IgD-negative memory B cell (primary cell): ENCODE measurements around the gene ADARB2. TPM values are rescaled to one million over a fixed set of nuclear protein-coding genes. Genes with fewer than 3 reads are reported as not detected.

Experiments used
- H3K27ac Mint-ChIP-seq, 3 donors: one replicate each; pipeline ENCODE4 v1.8.0; 2020 to 2022; ENCODE audit warnings: mild to moderate bottlenecking in 3 of 3, mixed read lengths in 3 of 3, moderate library complexity in 1 of 3
- H3K27me3 Mint-ChIP-seq: one replicate; pipeline ENCODE4 v1.8.0; 2021; ENCODE audit warnings: mixed read lengths
- H3K36me3 Mint-ChIP-seq: one replicate; pipeline ENCODE4 v1.8.0; 2020; ENCODE audit warnings: mild to moderate bottlenecking, mixed read lengths
- H3K4me1 Mint-ChIP-seq, 3 donors: one replicate each; pipeline ENCODE4 v1.8.0; 2020 to 2022; ENCODE audit warnings: mixed read lengths in 3 of 3, mild to moderate bottlenecking in 1 of 3
- H3K4me3 Mint-ChIP-seq, 4 donors: one replicate each; pipeline ENCODE4 v1.8.0; 2020 to 2022; ENCODE audit warnings: mild to moderate bottlenecking in 4 of 4, mixed read lengths in 4 of 4, moderate library complexity in 3 of 4
- H3K9me3 Mint-ChIP-seq, 3 donors: one replicate each; pipeline ENCODE4 v1.8.0; 2020 to 2021; ENCODE audit warnings: mixed read lengths in 3 of 3, mild to moderate bottlenecking in 1 of 3
- polyA plus RNA-seq: library from polyadenylated mRNA; unstranded; fragments of 300-500 nt; fragmentation: Illumina TruSeq; gene quantifications from one replicate; pipeline ENCODE4 v1.2.3, GENCODE V29; 2021

Gene ADARB2
- polyA plus RNA-seq, 1 donor from 2014 or later = not detected

- peaks cover 4% of the 10 kb centered on the region for H3K27me3 Mint-ChIP-seq
- no peak overlapping the region for H3K27ac Mint-ChIP-seq
- no peaks in the 10 kb centered on the region for H3K36me3 Mint-ChIP-seq
- H3K4me1 Mint-ChIP-seq = no peaks in the 10 kb centered on the region
- H3K9me3 Mint-ChIP-seq = no peaks in the 10 kb centered on the region
- no peak overlapping the region for H3K4me3 Mint-ChIP-seq
These were observed 536.2 kb downstream of the ADARB2 start for GRCh38 chr10:1200866-1201807.

GRCh38 chr10:1199897-1200721, 537.2 kb downstream of the ADARB2 start:
- H3K4me3 Mint-ChIP-seq = no peak overlapping the region
- peaks cover 4% of the 10 kb centered on the region for H3K27me3 Mint-ChIP-seq
- H3K36me3 Mint-ChIP-seq = no peaks in the 10 kb centered on the region
- no peaks in the 10 kb centered on the region for H3K4me1 Mint-ChIP-seq
- no peak overlapping the region for H3K27ac Mint-ChIP-seq
- H3K9me3 Mint-ChIP-seq = no peaks in the 10 kb centered on the region

- Mint-ChIP-seq H3K4me1 (no peaks in the 10 kb centered on the region), H3K9me3 (peaks cover 0 to 2% (median 0%) of the 10 kb centered on the region in 3 donors), H3K4me3 (no peak overlapping the region), H3K27ac (no peak overlapping the region), H3K27me3 (peaks cover 4% of the 10 kb centered on the region), H3K36me3 (no peaks in the 10 kb centered on the region)
These were observed 538.0 kb downstream of the ADARB2 start for GRCh38 chr10:1199345-1199673.

- Mint-ChIP-seq H3K36me3 (no peaks in the 10 kb centered on the region), H3K27ac (no peak overlapping the region), H3K4me3 (no peak overlapping the region), H3K4me1 (no peaks in the 10 kb centered on the region), H3K27me3 (peaks cover 4% of the 10 kb centered on the region), H3K9me3 (peaks cover 0 to 2% (median 0%) of the 10 kb centered on the region in 3 donors)
These were observed 538.6 kb downstream of the ADARB2 start for GRCh38 chr10:1198453-1199344.

GRCh38 chr10:1197384-1197783, 539.9 kb downstream of the ADARB2 start:
- H3K4me1 Mint-ChIP-seq = no peaks in the 10 kb centered on the region
- peaks cover 0 to 2% (median 0%) of the 10 kb centered on the region in 3 donors for H3K9me3 Mint-ChIP-seq
- H3K4me3 Mint-ChIP-seq = no peak overlapping the region
- no peak overlapping the region for H3K27ac Mint-ChIP-seq
- H3K27me3 Mint-ChIP-seq = peaks cover 4% of the 10 kb centered on the region
- H3K36me3 Mint-ChIP-seq = no peaks in the 10 kb centered on the region

- no peak overlapping the region for H3K4me3 Mint-ChIP-seq
- H3K27me3 Mint-ChIP-seq = peaks cover 4% of the 10 kb centered on the region
- peaks cover 0 to 2% (median 0%) of the 10 kb centered on the region in 3 donors for H3K9me3 Mint-ChIP-seq
- no peak overlapping the region for H3K27ac Mint-ChIP-seq
- no peaks in the 10 kb centered on the region for H3K36me3 Mint-ChIP-seq
- no peaks in the 10 kb centered on the region for H3K4me1 Mint-ChIP-seq
These were observed 540.7 kb downstream of the ADARB2 start for GRCh38 chr10:1196656-1197055.

DNA sequence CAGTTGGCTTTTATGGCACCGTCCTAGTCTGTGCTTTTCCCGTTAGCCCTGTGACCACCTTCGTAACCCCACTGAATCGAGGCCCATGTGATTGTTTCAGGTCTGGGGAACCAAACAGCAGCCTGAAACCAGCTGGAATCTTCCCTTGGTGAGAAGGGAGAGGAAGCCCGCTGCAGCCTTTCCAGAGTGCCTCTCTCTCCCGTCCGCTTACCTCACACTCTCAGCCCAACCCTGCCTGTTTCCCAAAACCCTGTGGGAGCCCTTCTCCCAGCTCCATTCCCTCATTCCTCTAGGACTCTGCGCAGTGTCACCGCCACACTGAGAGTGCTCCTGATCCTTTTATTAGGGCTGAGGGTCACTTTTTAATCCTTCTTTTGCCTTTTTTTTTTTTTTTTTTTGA, 541.5 kb downstream of the ADARB2 start:
- Mint-ChIP-seq H3K27me3 (peaks cover 4% of the 10 kb centered on the region), H3K4me3 (no peak overlapping the region), H3K4me1 (no peaks in the 10 kb centered on the region), H3K36me3 (no peaks in the 10 kb centered on the region), H3K9me3 (peaks cover 0 to 2% (median 0%) of the 10 kb centered on the region in 3 donors), H3K27ac (no peak overlapping the region)

DNA sequence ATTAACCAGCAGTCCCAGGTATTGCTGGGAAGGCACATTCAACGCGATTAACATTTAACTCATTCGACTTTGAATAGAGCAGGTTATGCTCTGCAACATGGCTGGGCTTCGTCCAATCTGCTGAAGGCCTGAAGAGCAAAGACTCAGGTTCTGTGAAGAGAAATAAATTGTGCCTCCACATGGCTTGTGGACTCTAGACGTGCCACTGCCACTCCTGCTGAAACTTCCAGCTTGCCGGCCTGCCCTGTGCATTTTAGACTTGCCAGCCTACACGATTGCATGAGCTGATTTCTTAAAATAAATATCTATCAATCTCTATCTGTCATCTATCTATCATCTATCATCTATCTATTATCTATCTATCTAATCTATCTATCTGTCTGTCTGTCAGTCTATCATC, 543.2 kb downstream of the ADARB2 start:
- Mint-ChIP-seq H3K4me1 (no peaks in the 10 kb centered on the region), H3K4me3 (no peak overlapping the region), H3K9me3 (peaks cover 0 to 2% (median 0%) of the 10 kb centered on the region in 3 donors), H3K27me3 (peaks cover 4% of the 10 kb centered on the region), H3K36me3 (no peaks in the 10 kb centered on the region), H3K27ac (peak overlapping the region in 1 of 3 donors; percentile 36)

- no peak overlapping the region for H3K4me3 Mint-ChIP-seq
- peak overlapping the region in 1 of 3 donors; percentile 36 for H3K27ac Mint-ChIP-seq
- H3K4me1 Mint-ChIP-seq = no peaks in the 10 kb centered on the region
These were observed 543.8 kb downstream of the ADARB2 start for GRCh38 chr10:1193561-1193960.

GRCh38 chr10:1191752-1192151, 545.6 kb downstream of the ADARB2 start:
- H3K36me3 Mint-ChIP-seq = no peaks in the 10 kb centered on the region
- H3K27ac Mint-ChIP-seq = no peak overlapping the region
- H3K27me3 Mint-ChIP-seq = peaks cover 2% of the 10 kb centered on the region
- peaks cover 0 to 2% (median 0%) of the 10 kb centered on the region in 3 donors for H3K9me3 Mint-ChIP-seq
- H3K4me1 Mint-ChIP-seq = no peaks in the 10 kb centered on the region
- no peak overlapping the region for H3K4me3 Mint-ChIP-seq

More at GRCh38 chr10:1193561-1193960, 543.8 kb downstream of the ADARB2 start:
- Mint-ChIP-seq H3K27me3 (peaks cover 2% of the 10 kb centered on the region), H3K36me3 (no peaks in the 10 kb centered on the region), H3K9me3 (peaks cover 0 to 2% (median 0%) of the 10 kb centered on the region in 3 donors)

DNA sequence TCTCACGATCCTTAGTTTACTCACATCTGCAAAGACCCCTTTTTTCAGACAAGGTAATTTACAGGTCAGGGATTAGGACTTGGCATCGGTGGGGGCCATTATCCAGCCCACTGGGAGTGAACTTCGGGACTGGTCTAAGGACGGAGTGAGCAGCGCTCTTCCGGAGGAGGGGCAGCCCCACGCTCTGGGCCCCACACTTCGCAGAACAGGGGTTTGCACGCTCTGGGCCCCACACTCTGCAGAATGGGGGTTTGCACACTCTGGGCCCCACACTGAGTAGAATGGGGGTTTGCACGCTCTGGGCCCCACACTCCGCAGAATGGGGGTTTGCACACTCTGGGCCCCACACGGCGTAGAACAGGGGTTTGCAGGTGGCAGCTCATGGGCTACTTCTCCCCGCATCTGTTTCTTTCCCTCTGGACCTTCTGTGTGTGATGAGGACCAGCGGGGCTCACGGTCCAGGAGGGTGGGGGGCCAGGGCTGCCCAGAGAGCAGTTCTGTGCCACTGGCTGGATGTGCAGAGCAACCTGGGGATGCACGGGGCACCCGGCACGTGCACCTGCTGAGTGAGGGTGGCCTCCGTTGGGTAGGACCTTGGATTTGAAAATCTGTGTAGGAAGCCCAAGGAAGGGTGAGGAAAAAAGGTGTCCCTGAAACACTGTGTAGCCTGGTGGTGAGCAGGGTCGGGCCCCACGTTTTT, 546.4 kb downstream of the ADARB2 start:
- Mint-ChIP-seq H3K9me3 (peaks cover 0 to 2% (median 0%) of the 10 kb centered on the region in 3 donors), H3K27ac (no peak overlapping the region), H3K36me3 (no peaks in the 10 kb centered on the region), H3K4me1 (no peaks in the 10 kb centered on the region), H3K4me3 (no peak overlapping the region), H3K27me3 (no peaks in the 10 kb centered on the region)

DNA sequence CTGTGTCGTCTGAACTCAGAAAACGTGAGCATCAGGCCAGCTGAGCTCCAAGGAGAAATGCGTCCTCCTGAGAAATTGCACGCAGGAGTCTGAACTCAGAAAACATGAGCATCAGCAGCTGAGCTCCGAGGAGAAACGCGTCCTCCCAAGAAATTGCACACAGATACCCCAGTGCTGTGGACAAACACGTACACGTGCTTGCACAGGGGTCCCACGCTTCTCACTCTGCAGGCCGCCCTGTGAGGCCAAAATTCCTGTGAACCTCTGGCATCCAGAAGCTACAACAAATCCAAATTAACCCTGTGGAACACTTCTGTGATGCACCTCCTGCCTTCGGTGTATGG, 547.3 kb downstream of the ADARB2 start:
- Mint-ChIP-seq H3K4me1 (no peaks in the 10 kb centered on the region), H3K27ac (no peak overlapping the region), H3K36me3 (no peaks in the 10 kb centered on the region), H3K27me3 (no peaks in the 10 kb centered on the region), H3K9me3 (peaks cover 0 to 2% (median 0%) of the 10 kb centered on the region in 3 donors), H3K4me3 (no peak overlapping the region)

- no peak overlapping the region for H3K4me3 Mint-ChIP-seq
- H3K9me3 Mint-ChIP-seq = peaks cover 0 to under 1% (median 0%) of the 10 kb centered on the region in 3 donors
- H3K4me1 Mint-ChIP-seq = no peaks in the 10 kb centered on the region
- H3K27ac Mint-ChIP-seq = no peak overlapping the region
- no peaks in the 10 kb centered on the region for H3K36me3 Mint-ChIP-seq
- no peaks in the 10 kb centered on the region for H3K27me3 Mint-ChIP-seq
These were observed 547.9 kb downstream of the ADARB2 start for GRCh38 chr10:1189166-1190051.
